ENCODE measurements around the gene CELSR1.

The CELSR1 gene

DNA sequence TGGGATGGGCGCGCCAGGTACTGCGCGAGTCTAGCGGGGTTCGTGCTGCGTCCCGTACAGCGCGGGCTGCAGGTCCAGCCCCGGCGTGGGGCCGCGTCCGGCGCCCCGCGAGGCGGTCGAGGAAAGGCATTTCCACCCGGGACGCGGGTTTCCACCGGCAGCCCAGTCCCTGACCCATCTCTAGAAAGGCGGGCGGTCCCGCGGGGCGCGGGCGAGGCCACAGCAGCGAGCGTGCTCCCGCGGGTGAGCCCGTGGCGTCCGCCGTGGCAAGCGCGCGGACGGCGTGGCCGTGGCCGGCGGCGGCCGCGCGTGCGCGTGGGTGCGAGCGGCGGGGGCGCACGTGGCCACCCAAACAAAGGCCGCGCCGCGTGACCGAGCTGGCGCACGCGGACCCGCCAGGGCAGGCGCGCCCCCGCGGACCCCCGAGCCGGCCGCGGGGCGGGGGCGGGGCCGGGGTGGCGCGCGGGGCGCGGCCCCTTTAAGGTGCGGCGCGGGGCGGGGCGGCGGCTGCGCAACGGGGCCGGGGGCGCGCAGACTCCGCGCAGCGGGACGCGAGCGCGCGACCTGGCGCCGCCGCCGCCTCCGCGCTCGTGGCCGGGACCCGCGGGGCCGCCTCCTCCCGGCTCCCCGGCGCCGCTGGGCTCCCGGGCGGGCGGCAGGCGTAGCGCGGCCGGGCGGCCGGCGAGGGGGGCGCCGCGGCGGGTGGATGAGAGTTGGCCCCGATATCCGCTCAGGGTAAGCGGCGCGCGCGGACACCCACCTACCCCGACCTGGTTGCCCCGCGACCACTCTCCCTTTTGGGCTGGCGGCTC is 39.3 kb upstream of the CELSR1 start:
- Histone ChIP-seq H3K27ac (ENCODE audit: low read length) (no peak overlapping the region), H3K4me3 (ENCODE audit: low read length) (peak overlapping the region; percentile 91), H2AFZ (ENCODE audit: low read depth, low read length) (peak overlapping the region; percentile 43; the same call in 1 of the 2 replicates), H3K27me3 (ENCODE audit: low read depth, low read length) (no peaks in the 10 kb centered on the region), H3K4me1 (ENCODE audit: low read length) (peaks cover 21% of the 10 kb centered on the region), H3K79me2 (ENCODE audit: low read length) (peaks cover 44% of the 10 kb centered on the region), H3K36me3 (replicated peaks; ENCODE audit: low read depth, low read length) (peaks cover 6% of the 10 kb centered on the region), H3K9ac (ENCODE audit: low read length) (peak overlapping the region; percentile 82), H3K9me3 (ENCODE audit: insufficient read depth, low read length) (0 out of 2 replicates have a peak, but pooled peaks cover 7% of the 10 kb centered on the region), H4K20me1 (ENCODE audit: insufficient read depth, low read length) (peaks cover 26% of the 10 kb centered on the region), H3K4me2 (ENCODE audit: low read length) (peak overlapping the region; percentile 76)
- TF ChIP-seq EZH2phosphoT487 (IDR thresholded peaks at IDR 0.05; ENCODE audit: low read depth) = no peak
- TF ChIP-seq, protein P1, sequence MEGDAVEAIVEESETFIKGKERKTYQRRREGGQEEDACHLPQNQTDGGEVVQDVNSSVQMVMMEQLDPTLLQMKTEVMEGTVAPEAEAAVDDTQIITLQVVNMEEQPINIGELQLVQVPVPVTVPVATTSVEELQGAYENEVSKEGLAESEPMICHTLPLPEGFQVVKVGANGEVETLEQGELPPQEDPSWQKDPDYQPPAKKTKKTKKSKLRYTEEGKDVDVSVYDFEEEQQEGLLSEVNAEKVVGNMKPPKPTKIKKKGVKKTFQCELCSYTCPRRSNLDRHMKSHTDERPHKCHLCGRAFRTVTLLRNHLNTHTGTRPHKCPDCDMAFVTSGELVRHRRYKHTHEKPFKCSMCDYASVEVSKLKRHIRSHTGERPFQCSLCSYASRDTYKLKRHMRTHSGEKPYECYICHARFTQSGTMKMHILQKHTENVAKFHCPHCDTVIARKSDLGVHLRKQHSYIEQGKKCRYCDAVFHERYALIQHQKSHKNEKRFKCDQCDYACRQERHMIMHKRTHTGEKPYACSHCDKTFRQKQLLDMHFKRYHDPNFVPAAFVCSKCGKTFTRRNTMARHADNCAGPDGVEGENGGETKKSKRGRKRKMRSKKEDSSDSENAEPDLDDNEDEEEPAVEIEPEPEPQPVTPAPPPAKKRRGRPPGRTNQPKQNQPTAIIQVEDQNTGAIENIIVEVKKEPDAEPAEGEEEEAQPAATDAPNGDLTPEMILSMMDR (IDR thresholded peaks at IDR 0.05; ENCODE audit: low read depth, low read length) = no peak

DNA sequence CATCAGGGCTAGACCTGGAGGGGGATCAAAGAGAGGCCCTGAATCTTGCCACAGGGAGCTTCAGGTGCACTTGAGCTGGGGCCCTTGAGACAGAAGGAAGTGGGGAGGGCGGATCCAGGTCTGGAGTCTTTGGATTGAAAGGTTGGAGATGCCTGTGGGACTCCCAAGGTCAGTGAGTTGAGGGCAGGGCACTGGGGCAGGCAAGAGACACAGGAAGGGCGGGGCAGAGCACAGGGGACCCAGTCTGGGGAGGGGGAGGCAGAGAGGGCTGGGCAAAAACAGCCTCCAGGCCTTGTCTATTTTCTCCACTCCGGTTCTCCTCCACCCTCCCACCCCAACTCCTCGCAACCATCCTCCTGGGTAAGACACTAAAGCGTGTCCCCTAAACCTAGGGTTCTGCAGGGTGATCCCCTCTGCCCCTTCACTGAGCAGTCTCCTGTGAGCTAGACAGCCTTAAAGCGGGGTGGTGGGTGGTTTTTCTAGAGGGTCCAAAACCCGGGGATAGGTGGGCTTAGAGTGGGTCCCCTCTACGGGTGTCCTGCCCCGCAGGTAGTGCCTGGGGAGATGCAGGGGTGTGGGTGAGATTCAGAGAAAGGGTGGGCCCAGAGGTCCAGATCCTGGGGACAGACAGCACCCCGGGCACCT is 38.6 kb upstream of the CELSR1 start:
- Histone ChIP-seq H2AFZ (ENCODE audit: low read depth, low read length) (peak overlapping the region; percentile 43; the same call in 1 of the 2 replicates), H3K9me3 (ENCODE audit: insufficient read depth, low read length) (peaks cover 12% of the 10 kb centered on the region; the same call in 1 of the 2 replicates), H3K4me2 (ENCODE audit: low read length) (peak overlapping the region; percentile 76), H4K20me1 (ENCODE audit: insufficient read depth, low read length) (peaks cover 18% of the 10 kb centered on the region), H3K9ac (ENCODE audit: low read length) (peak overlapping the region; percentile 58), H3K27me3 (ENCODE audit: low read depth, low read length) (no peaks in the 10 kb centered on the region), H3K27ac (ENCODE audit: low read length) (no peak overlapping the region), H3K36me3 (replicated peaks; ENCODE audit: low read depth, low read length) (peaks cover under 1% of the 10 kb centered on the region), H3K79me2 (ENCODE audit: low read length) (peaks cover 36% of the 10 kb centered on the region), H3K4me3 (ENCODE audit: low read length) (peak overlapping the region; percentile 78), H3K4me1 (ENCODE audit: low read length) (peaks cover 21% of the 10 kb centered on the region)
- TF ChIP-seq, protein P1 (IDR thresholded peaks at IDR 0.05; ENCODE audit: low read depth, low read length) = no peak
- TF ChIP-seq EZH2phosphoT487 (IDR thresholded peaks at IDR 0.05; ENCODE audit: low read depth) = no peak

DNA sequence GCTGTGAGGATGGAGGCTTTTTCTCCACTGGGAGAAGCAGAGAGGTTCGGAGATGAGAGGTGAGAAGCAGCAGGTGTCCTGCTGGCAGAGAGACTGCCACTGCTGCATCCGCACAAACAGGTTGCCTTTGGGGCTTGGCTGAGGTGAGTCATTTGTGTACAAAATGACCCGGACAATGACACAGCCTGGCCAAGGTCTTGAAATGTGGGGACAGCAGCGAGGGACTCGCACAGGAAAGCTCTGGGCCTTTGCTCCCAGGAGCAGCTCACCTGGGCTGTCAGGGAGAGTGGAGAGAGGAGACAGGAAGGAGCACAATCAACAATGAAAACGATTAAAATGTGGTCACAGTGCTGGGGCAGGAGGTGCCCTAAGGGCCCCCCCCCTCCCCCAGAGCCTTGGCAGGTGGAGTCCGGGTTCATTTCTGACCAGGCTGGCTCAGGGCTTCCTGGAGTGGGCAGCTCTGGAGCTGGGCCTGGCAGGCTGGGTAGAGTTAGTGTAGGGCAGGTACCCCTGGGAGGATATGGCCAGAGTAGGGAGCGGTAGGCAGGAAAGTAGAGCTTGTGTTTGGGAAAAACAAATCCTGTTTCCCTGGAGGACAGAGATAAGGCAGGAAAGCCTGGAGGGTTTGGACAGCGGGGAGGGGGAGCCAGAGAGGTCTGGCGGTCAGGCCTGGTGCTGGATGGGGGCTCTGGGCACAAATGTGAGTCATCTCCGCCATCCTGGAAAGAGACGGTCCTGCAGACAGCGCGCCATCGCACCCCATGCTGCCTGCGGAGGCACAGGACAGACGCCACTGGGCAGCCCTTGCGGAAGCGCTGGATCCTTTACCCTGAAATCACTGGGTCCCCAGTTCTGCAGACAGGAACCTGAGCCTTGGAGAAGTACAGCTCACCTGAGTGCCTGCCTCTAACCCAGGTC is 37.8 kb upstream of the CELSR1 start:
- H3K79me2 ChIP-seq (ENCODE audit: low read length) = peaks cover 30% of the 10 kb centered on the region
- peaks cover 21% of the 10 kb centered on the region for H3K4me1 ChIP-seq (ENCODE audit: low read length)
- H3K36me3 ChIP-seq (replicated peaks; ENCODE audit: low read depth, low read length) = no peaks in the 10 kb centered on the region
- H4K20me1 ChIP-seq (ENCODE audit: insufficient read depth, low read length) = peaks cover 17% of the 10 kb centered on the region
- no peak for TF ChIP-seq EZH2phosphoT487 (IDR thresholded peaks at IDR 0.05; ENCODE audit: low read depth)
- TF ChIP-seq, protein P1 (IDR thresholded peaks at IDR 0.05; ENCODE audit: low read depth, low read length) = no peak
- peaks cover 12% of the 10 kb centered on the region; the same call in 1 of the 2 replicates for H3K9me3 ChIP-seq (ENCODE audit: insufficient read depth, low read length)
- no peaks in the 10 kb centered on the region for H3K27me3 ChIP-seq (ENCODE audit: low read depth, low read length)
- no peak overlapping the region for H3K4me2 ChIP-seq (ENCODE audit: low read length)
- no peak overlapping the region for H3K27ac ChIP-seq (ENCODE audit: low read length)
- H3K9ac ChIP-seq (ENCODE audit: low read length) = no peak overlapping the region
- H2AFZ ChIP-seq (ENCODE audit: low read depth, low read length) = no peak overlapping the region
- H3K4me3 ChIP-seq (ENCODE audit: low read length) = no peak overlapping the region

Data from OCI-LY3 (cell line).